H1 (cell line): ENCODE measurements around the gene MAP7. TPM values are rescaled to one million over a fixed set of nuclear protein-coding genes. Genes with fewer than 3 reads are reported as not detected.

Experiments used
- CTCF ChIA-PET: fragments of 300-600 bp; sonication (Branson Sonifier 250); formaldehyde crosslinking; loops from one replicate; lab custom pipeline; 2021; ENCODE audit not compliant: partially characterized antibody; lab: Charles Lee
- POLR2A ChIA-PET: fragments of 300-600 bp; sonication (Branson Sonifier 250); formaldehyde crosslinking; loops from one replicate; lab custom pipeline; 2021; ENCODE audit warnings: inconsistent platforms; ENCODE audit not compliant: partially characterized antibody; lab: Charles Lee
- DNase-seq, 2 experiments: peaks; one replicate each; pipeline versions ENCODE4 v3.0.0 to v3.0.0-alpha.2; 2010 to 2022; ENCODE audit warnings: low spot score in 2 of 2, low read depth in 1 of 2, mixed read lengths in 1 of 2
- FAIRE-seq: peaks from 2 replicates; lab custom pipeline; 2011; peaks lifted over from hg19 to GRCh38; lab: Jason Lieb, UNC
- H2AFZ ChIP-seq: 2 replicates; pipeline ENCODE4 v1.8.1; 2012; ENCODE audit warnings: low read length, inconsistent platforms
- H2AK5ac ChIP-seq: 2 replicates; pipeline ENCODE4 v1.6.1; 2013; ENCODE audit warnings: low read depth, low read length
- H2BK120ac ChIP-seq: replicated peaks from 2 replicates; pipeline ENCODE3; 2013; ENCODE audit warnings: low read depth, low read length, inconsistent platforms
- H2BK12ac ChIP-seq: 2 replicates; pipeline ENCODE4 v1.6.1; 2013; ENCODE audit warnings: low read depth, low read length
- H2BK15ac ChIP-seq: 2 replicates; pipeline ENCODE4 v1.6.1; 2013; ENCODE audit warnings: low read length
- H2BK20ac ChIP-seq: 2 replicates; pipeline ENCODE4 v1.6.1; 2013; ENCODE audit warnings: low read length
- H2BK5ac ChIP-seq: 2 replicates; pipeline ENCODE4 v1.6.1; 2013; ENCODE audit warnings: low read depth, low read length
- H3K14ac ChIP-seq: 2 replicates; pipeline ENCODE4 v1.6.1; 2013; ENCODE audit warnings: inconsistent platforms; ENCODE audit not compliant: insufficient read length
- H3K18ac ChIP-seq: 2 replicates; pipeline ENCODE4 v1.6.1; 2013; ENCODE audit warnings: low read length; ENCODE audit errors: extremely low read depth
- H3K23ac ChIP-seq: 2 replicates; pipeline ENCODE4 v1.6.1; 2013; ENCODE audit warnings: inconsistent platforms; ENCODE audit not compliant: insufficient read length
- H3K23me2 ChIP-seq: 2 replicates; pipeline ENCODE4 v1.6.1; 2013; ENCODE audit warnings: low read depth, low read length
- H3K27ac ChIP-seq: 2 replicates; pipeline ENCODE4 v1.6.1; 2011; ENCODE audit warnings: low read depth, low read length, inconsistent platforms
- H3K27me3 ChIP-seq, 4 experiments: replicated peaks in 1 of 4; 1 replicate in 1 of 4; 2 replicates in 3 of 4; pipeline versions ENCODE4 v1.6.1 to v1.8.1; 2011 to 2013; ENCODE audit warnings: low read length in 3 of 4, mild to moderate bottlenecking in 3 of 4, inconsistent platforms in 2 of 4, mixed read lengths in 2 of 4, moderate library complexity in 1 of 4; ENCODE audit not compliant: control insufficient read depth in 3 of 4, insufficient read depth in 3 of 4; ENCODE audit errors: extremely low read depth in 1 of 4
- H3K36me3 ChIP-seq, 4 experiments: 2 replicates each; pipeline versions ENCODE4 v1.6.1 to v1.8.1; 2011 to 2013; ENCODE audit warnings: mild to moderate bottlenecking in 4 of 4, low read length in 3 of 4, moderate library complexity in 2 of 4, control low read depth in 1 of 4, inconsistent platforms in 1 of 4; ENCODE audit not compliant: insufficient read depth in 4 of 4, control insufficient read depth in 2 of 4
- H3K4ac ChIP-seq: replicated peaks from 2 replicates; pipeline ENCODE3; 2013; ENCODE audit warnings: low read length, low read depth, mixed read lengths, inconsistent platforms; ENCODE audit not compliant: insufficient read length
- H3K4me1 ChIP-seq, 4 experiments: replicated peaks in 1 of 4; 1 replicate in 1 of 4; 2 replicates in 3 of 4; pipeline versions ENCODE4 v1.6.1 to v1.8.1; 2011 to 2013; ENCODE audit warnings: low read length in 3 of 4, inconsistent platforms in 2 of 4, mixed read lengths in 1 of 4; ENCODE audit not compliant: insufficient read depth in 4 of 4, control insufficient read depth in 3 of 4
- H3K4me2 ChIP-seq, 2 experiments: 2 replicates each; pipeline versions ENCODE4 v1.6.1 to v1.8.1; 2011 to 2013; ENCODE audit warnings: low read depth in 2 of 2, low read length in 2 of 2, control low read depth in 1 of 2, inconsistent platforms in 1 of 2, mild to moderate bottlenecking in 1 of 2; ENCODE audit not compliant: insufficient read depth in 1 of 2
- H3K4me3 ChIP-seq, 4 experiments: fragments of 200-600, 300-600 bp in 1 of 4; sonication (generic), shearing (Covaris generic), sonication (Bioruptor Twin) in 1 of 4; 2 replicates each; pipeline versions ENCODE4 v1.5.1 to v1.8.1; 2011 to 2016; ENCODE audit warnings: low read length in 4 of 4, low read depth in 3 of 4, control low read depth in 2 of 4, inconsistent platforms in 2 of 4, mild to moderate bottlenecking in 2 of 4, mixed read lengths in 1 of 4, moderate library complexity in 1 of 4; ENCODE audit not compliant: insufficient read depth in 2 of 4; ENCODE audit errors: extremely low read depth in 1 of 4
- H3K56ac ChIP-seq: replicated peaks from 2 replicates; pipeline ENCODE3; 2013; ENCODE audit warnings: low read depth, mild to moderate bottlenecking, mixed read lengths, low read length, inconsistent platforms; ENCODE audit not compliant: insufficient read length
- H3K79me1 ChIP-seq: 2 replicates; pipeline ENCODE4 v1.6.1; 2013; ENCODE audit warnings: low read depth, low read length, control low read depth
- H3K79me2 ChIP-seq, 2 experiments: 2 replicates each; pipeline versions ENCODE4 v1.6.1 to v1.8.1; 2012 to 2013; ENCODE audit warnings: low read length in 2 of 2, mild to moderate bottlenecking in 2 of 2, inconsistent platforms in 1 of 2; ENCODE audit not compliant: insufficient read depth in 2 of 2, control insufficient read depth in 1 of 2
- H3K9ac ChIP-seq, 4 experiments: replicated peaks in 1 of 4; 1 replicate in 1 of 4; 2 replicates in 3 of 4; pipeline versions ENCODE4 v1.6.1 to v1.8.1; 2011 to 2013; ENCODE audit warnings: low read depth in 3 of 4, low read length in 3 of 4, control low read depth in 2 of 4, mild to moderate bottlenecking in 2 of 4, moderate library complexity in 2 of 4, inconsistent platforms in 1 of 4; ENCODE audit errors: extremely low read depth in 1 of 4
- H3K9me3 ChIP-seq, 2 experiments: 2 replicates each; pipeline versions ENCODE4 v1.6.1 to v1.8.1; 2012 to 2013; ENCODE audit warnings: mild to moderate bottlenecking in 2 of 2, moderate library complexity in 2 of 2, control low read depth in 1 of 2, inconsistent platforms in 1 of 2, low read depth in 1 of 2, low read length in 1 of 2, mixed read lengths in 1 of 2; ENCODE audit not compliant: insufficient read depth in 2 of 2
- H4K20me1 ChIP-seq, 2 experiments: replicated peaks in 1 of 2; 2 replicates each; pipeline versions ENCODE3 to v1.8.1; 2011 to 2013; ENCODE audit warnings: inconsistent platforms in 2 of 2, low read length in 2 of 2, mild to moderate bottlenecking in 1 of 2; ENCODE audit not compliant: insufficient read depth in 2 of 2, control insufficient read depth in 1 of 2
- H4K5ac ChIP-seq: 2 replicates; pipeline ENCODE4 v1.6.1; 2013; ENCODE audit warnings: low read length, low read depth, mixed read lengths, inconsistent platforms; ENCODE audit not compliant: insufficient read length
- H4K8ac ChIP-seq: 2 replicates; pipeline ENCODE4 v1.8.0; 2013; ENCODE audit warnings: mild to moderate bottlenecking, moderate library complexity, low read length, inconsistent platforms; ENCODE audit not compliant: insufficient read depth; ENCODE audit errors: extremely low read depth
- H4K91ac ChIP-seq: replicated peaks from 2 replicates; pipeline ENCODE3; 2013; ENCODE audit warnings: low read length, mixed read lengths, inconsistent platforms; ENCODE audit not compliant: insufficient read length
- TAF1 ChIP-seq: IDR thresholded peaks from 2 replicates; pipeline ENCODE4 v1.6.1; 2011; ENCODE audit warnings: mild to moderate bottlenecking, low read depth, low read length
- WGBS, 2 experiments: shearing (Covaris generic) in 1 of 2; methylation state at CpG; one replicate each; pipeline versions ENCODE4 v1.1.6 to v1.1.7; 2013 to 2015; ENCODE audit warnings: low lambda C conversion rate in 2 of 2, mixed read lengths in 2 of 2, inconsistent platforms in 1 of 2, low coverage in 1 of 2, missing lambda C conversion rate in 1 of 2; ENCODE audit not compliant: insufficient replicate concordance in 2 of 2, insufficient coverage in 1 of 2, insufficient read length in 1 of 2; ENCODE audit errors: extremely low coverage in 1 of 2, missing lambda C conversion rate in 1 of 2; 5-methylcytosine and 5-hydroxymethylcytosine counted together
- polyA plus RNA-seq, 7 experiments: library from polyadenylated mRNA; depleted of rRNA in 3 of 7; stranded (reverse) in 5 of 7; unstranded in 2 of 7; fragments of >200 nt in 5 of 7; fragments of 200-250 nt in 2 of 7; gene quantifications; 1 replicate in 5 of 7; 2 replicates in 1 of 7; 4 replicates in 1 of 7; pipeline versions ENCODE4 v1.2.1 to v1.2.3, GENCODE V29; 2011 to 2013; ENCODE audit warnings: missing spikeins in 2 of 7, mixed read lengths in 2 of 7
- total RNA-seq: library from RNA; stranded (reverse); fragmentation: NEBNext Ultra II Directional; extraction: Animal tissue kit (Norgen Biotek cat#: 25700); gene quantifications from 2 replicates; pipeline ENCODE4 v1.2.1, GENCODE V29; 2021

MAP7 gene
- total and polyA plus RNA-seq, 2 of the 8 experiments (the other 6 are each of a cell fraction or from before 2014, with no cell fraction given) = 13.5 to 66.9 TPM

- no peak for TF ChIP-seq TAF1
- H3K9me3 ChIP-seq = no peaks in the 10 kb centered on the region
- H3K4me1 ChIP-seq = peaks cover 0 to 12% (median 10%) of the 10 kb centered on the region in 4 experiments; a peak in 5 of 7 replicates
- no peaks in the 10 kb centered on the region for H3K27me3 ChIP-seq
- no peaks in the 10 kb centered on the region for H3K23me2 ChIP-seq
- H2BK12ac ChIP-seq = no peak overlapping the region
- no peak overlapping the region for H4K8ac ChIP-seq
- no peak overlapping the region for H3K14ac ChIP-seq
- no peak overlapping the region for H4K5ac ChIP-seq
- H2AK5ac ChIP-seq = no peak overlapping the region
- no peak overlapping the region for H2BK20ac ChIP-seq
- ChIA-PET POLR2A (interaction anchor here (1.1 kb wide), 1 partner anchor 181 kb away, joined by 5 read pairs; the partner anchor contains the start of gene BCLAF1), CTCF (interaction anchor here (1.8 to 1.9 kb wide), 2 partner anchors 15 to 54 kb away, joined by 6 to 7 read pairs; no protein-coding TSS in a partner anchor)
- H2AFZ ChIP-seq = no peak overlapping the region
- H3K79me1 ChIP-seq = peaks cover 6% of the 10 kb centered on the region
- H3K9ac ChIP-seq = no peak overlapping the region
- no peak overlapping the region for H2BK120ac ChIP-seq
- FAIRE-seq (no peak), DNase-seq (no peak)
- no peak overlapping the region for H3K56ac ChIP-seq
- H2BK5ac ChIP-seq = no peak overlapping the region
- no peak overlapping the region for H3K23ac ChIP-seq
- 51% methylated on average over 5 of the region's 5 CpGs; no CpG with 5 or more reads in 1 of the 2 experiments for WGBS, 2 experiments
- peaks cover 0 to 3% of the 10 kb centered on the region in 2 experiments for H4K20me1 ChIP-seq
- no peak overlapping the region for H4K91ac ChIP-seq
- H3K18ac ChIP-seq = no peak overlapping the region
- H3K4ac ChIP-seq = no peak overlapping the region
- peaks cover 0 to 44% of the 10 kb centered on the region in 2 experiments; a peak in 2 of 4 replicates for H3K79me2 ChIP-seq
- peak overlapping the region in 1 of 2 experiments; percentile 4; a peak in 1 of 4 replicates for H3K4me2 ChIP-seq
- no peak overlapping the region for H2BK15ac ChIP-seq
- H3K27ac ChIP-seq = no peak overlapping the region
- H3K4me3 ChIP-seq = no peak overlapping the region
- no peaks in the 10 kb centered on the region for H3K36me3 ChIP-seq
Observed at GRCh38 chr6:136471372-136471771, 78.8 kb downstream of the MAP7 start.
